GM12864 (cell line): ENCODE results near the gene PRR36.

Experiments used
- DNase-seq: peaks from one replicate; pipeline ENCODE4 v3.0.0-alpha.2; 2011; ENCODE audit warnings: low read depth
- H3K4me3 ChIP-seq: 2 replicates; pipeline ENCODE4 v1.5.1; 2011; ENCODE audit warnings: mild to moderate bottlenecking, low read depth, low read length, control low read depth
- CTCF ChIP-seq: IDR thresholded peaks from 2 replicates; pipeline ENCODE4 v1.5.1; 2011; ENCODE audit warnings: low read depth, mild to moderate bottlenecking, moderate library complexity, low read length, control low read depth, inconsistent platforms; ENCODE audit errors: missing control alignments

PRR36 gene

GRCh38 chr19:7855426-7856108, 18.6 kb downstream of the PRR36 start:
- no peak overlapping the region for H3K4me3 ChIP-seq
- TF ChIP-seq CTCF = no peak
- DNase-seq = no peak

- TF ChIP-seq CTCF = no peak
Observed at GRCh38 chr19:7853770-7854128, 20.4 kb downstream of the PRR36 start.

GRCh38 chr19:7852851-7853769, 21.1 kb downstream of the PRR36 start:
- DNase-seq = peak; percentile 22
- H3K4me3 ChIP-seq = no peak overlapping the region
- TF ChIP-seq CTCF = peak; percentile 83

More at GRCh38 chr19:7853770-7854128, 20.4 kb downstream of the PRR36 start:
- H3K4me3 ChIP-seq = no peak overlapping the region
- no peak for DNase-seq

- DNase-seq = no peak
- TF ChIP-seq CTCF = no peak
Observed at GRCh38 chr19:7851623-7852500, 22.3 kb downstream of the PRR36 start.

GRCh38 chr19:7850945-7851622, 23.1 kb downstream of the PRR36 start:
- TF ChIP-seq CTCF = no peak
- no peak overlapping the region for H3K4me3 ChIP-seq
- DNase-seq = no peak

More at GRCh38 chr19:7851623-7852500, 22.3 kb downstream of the PRR36 start:
- no peak overlapping the region for H3K4me3 ChIP-seq
